ENCODE measurements around the gene TRIM72.
"Not testable (repeated sequence)": the region's sequence is repeated elsewhere in the genome, so short reads cannot be mapped to it uniquely, and the experiment has no call there.

The TRIM72 gene

GRCh38 chr16:31273187-31273586, 59.3 kb downstream of the TRIM72 start:
- DNase-seq (ENCODE audit: low read depth, low spot score) = no peak
- H3K4me3 ChIP-seq = no peak overlapping the region
- H3K9ac ChIP-seq (ENCODE audit: insufficient read length) = no peak overlapping the region
- no peaks in the 10 kb centered on the region for H3K36me3 ChIP-seq (ENCODE audit: insufficient read depth, low read length)
- H3K27ac ChIP-seq = no peak overlapping the region
- TF ChIP-seq POLR2AphosphoS5 (IDR thresholded peaks at IDR 0.05; ENCODE audit: borderline replicate concordance, low read depth, low read length) (no peak), EZH2 (IDR thresholded peaks at IDR 0.05) (no peak), FOXP2 (optimal IDR thresholded peaks at IDR 0.05; ENCODE audit: control extremely low read depth, extremely low read length, insufficient read depth) (no peak)
- H3K9me3 ChIP-seq (ENCODE audit: low read depth, low read length) = no peaks in the 10 kb centered on the region

- Histone ChIP-seq H3K9me3 (ENCODE audit: low read depth, low read length) (no peaks in the 10 kb centered on the region), H3K27ac (no peak overlapping the region), H3K36me3 (ENCODE audit: insufficient read depth, low read length) (no peaks in the 10 kb centered on the region), H3K4me3 (no peak overlapping the region), H3K9ac (ENCODE audit: insufficient read length) (no peak overlapping the region)
- DNase-seq (ENCODE audit: low read depth, low spot score) = no peak
- TF ChIP-seq EZH2 (IDR thresholded peaks at IDR 0.05) (no peak), FOXP2 (optimal IDR thresholded peaks at IDR 0.05; ENCODE audit: control extremely low read depth, extremely low read length, insufficient read depth) (no peak), POLR2AphosphoS5 (IDR thresholded peaks at IDR 0.05; ENCODE audit: borderline replicate concordance, low read depth, low read length) (no peak)
Observed at GRCh38 chr16:31273676-31274075, 59.8 kb downstream of the TRIM72 start.

- Histone ChIP-seq H3K9me3 (ENCODE audit: low read depth, low read length) (no peaks in the 10 kb centered on the region), H3K27ac (no peak overlapping the region), H3K36me3 (ENCODE audit: insufficient read depth, low read length) (no peaks in the 10 kb centered on the region), H3K4me3 (no peak overlapping the region), H3K9ac (ENCODE audit: insufficient read length) (no peak overlapping the region)
- DNase-seq (ENCODE audit: low read depth, low spot score) = no peak
- TF ChIP-seq FOXP2 (optimal IDR thresholded peaks at IDR 0.05; ENCODE audit: control extremely low read depth, extremely low read length, insufficient read depth) (no peak), EZH2 (IDR thresholded peaks at IDR 0.05) (no peak), POLR2AphosphoS5 (IDR thresholded peaks at IDR 0.05; ENCODE audit: borderline replicate concordance, low read depth, low read length) (no peak)
Observed at GRCh38 chr16:31274831-31275816, 61.2 kb downstream of the TRIM72 start.

- H3K27ac ChIP-seq = no peak overlapping the region
- no peaks in the 10 kb centered on the region for H3K9me3 ChIP-seq (ENCODE audit: low read depth, low read length)
- H3K4me3 ChIP-seq = no peak overlapping the region
- TF ChIP-seq POLR2AphosphoS5 (IDR thresholded peaks at IDR 0.05; ENCODE audit: borderline replicate concordance, low read depth, low read length) (no peak), FOXP2 (optimal IDR thresholded peaks at IDR 0.05; ENCODE audit: control extremely low read depth, extremely low read length, insufficient read depth) (no peak), EZH2 (IDR thresholded peaks at IDR 0.05) (no peak)
- H3K36me3 ChIP-seq (ENCODE audit: insufficient read depth, low read length) = no peaks in the 10 kb centered on the region
- H3K9ac ChIP-seq (ENCODE audit: insufficient read length) = no peak overlapping the region
- no peak for DNase-seq (ENCODE audit: low read depth, low spot score)
Observed at GRCh38 chr16:31276600-31276999, 62.7 kb downstream of the TRIM72 start.

- Histone ChIP-seq H3K27ac (no peak overlapping the region), H3K4me3 (no peak overlapping the region), H3K9me3 (ENCODE audit: low read depth, low read length) (no peaks in the 10 kb centered on the region), H3K36me3 (ENCODE audit: insufficient read depth, low read length) (no peaks in the 10 kb centered on the region), H3K9ac (ENCODE audit: insufficient read length) (no peak overlapping the region)
- TF ChIP-seq EZH2 (IDR thresholded peaks at IDR 0.05) (no peak), POLR2AphosphoS5 (IDR thresholded peaks at IDR 0.05; ENCODE audit: borderline replicate concordance, low read depth, low read length) (no peak), FOXP2 (optimal IDR thresholded peaks at IDR 0.05; ENCODE audit: control extremely low read depth, extremely low read length, insufficient read depth) (no peak)
- DNase-seq (ENCODE audit: low read depth, low spot score) = no peak
Observed at GRCh38 chr16:31277659-31278260, 63.8 kb downstream of the TRIM72 start.

GRCh38 chr16:31278853-31279252, 64.9 kb downstream of the TRIM72 start:
- not testable (repeated sequence) for H3K4me3 ChIP-seq; H3K9me3 ChIP-seq (ENCODE audit: low read depth, low read length); H3K27ac ChIP-seq; H3K36me3 ChIP-seq (ENCODE audit: insufficient read depth, low read length); DNase-seq (ENCODE audit: low read depth, low spot score); H3K9ac ChIP-seq (ENCODE audit: insufficient read length)
